ENCODE measurements around the gene SLC35F3. TPM values are rescaled to one million over a fixed set of nuclear protein-coding genes. Genes with fewer than 3 reads are reported as not detected.
A peak's percentile ranks its signal among the peaks of the same experiment; 100 is the strongest.

SLC35F3 gene
- total and polyA plus RNA-seq, 9 of the 15 experiments (the other 6 are each of a cell fraction or from before 2014, with no cell fraction given): 0.04 to 0.07 (median 0.04) TPM; not detected in 6

- peak; percentile 44 for TF ChIP-seq E2F8 (IDR thresholded peaks at IDR 0.05; ENCODE audit: low read depth, partially characterized antibody)
- 0 out of 3 replicates have a peak, but pooled peaks of 1 of the 2 experiments have one; percentile 7 for TF ChIP-seq CBX3 (IDR thresholded peaks at IDR 0.05; ENCODE audit: borderline replicate concordance in 1 of 2, low read length in 2 of 2)
- 0 out of 2 replicates have a peak, but pooled peaks have one; percentile 16 for TF ChIP-seq ZNF644 (tag; IDR thresholded peaks at IDR 0.05; ENCODE audit: low read depth)
- TF ChIP-seq SMARCA4 (IDR thresholded peaks at IDR 0.05): no peak
- no peak for TF ChIP-seq POLR2AphosphoS2 (IDR thresholded peaks at IDR 0.05; ENCODE audit: low read length)
- no peak for TF ChIP-seq SREBF2 (CRISPR knock-in tag; IDR thresholded peaks at IDR 0.05)
- TF ChIP-seq PHB (CRISPR knock-in tag; IDR thresholded peaks at IDR 0.05): no peak
- TF ChIP-seq PML (IDR thresholded peaks at IDR 0.05; ENCODE audit: low read length): 0 out of 2 replicates have a peak, but pooled peaks have one; percentile 0
- TF ChIP-seq, protein P1, sequence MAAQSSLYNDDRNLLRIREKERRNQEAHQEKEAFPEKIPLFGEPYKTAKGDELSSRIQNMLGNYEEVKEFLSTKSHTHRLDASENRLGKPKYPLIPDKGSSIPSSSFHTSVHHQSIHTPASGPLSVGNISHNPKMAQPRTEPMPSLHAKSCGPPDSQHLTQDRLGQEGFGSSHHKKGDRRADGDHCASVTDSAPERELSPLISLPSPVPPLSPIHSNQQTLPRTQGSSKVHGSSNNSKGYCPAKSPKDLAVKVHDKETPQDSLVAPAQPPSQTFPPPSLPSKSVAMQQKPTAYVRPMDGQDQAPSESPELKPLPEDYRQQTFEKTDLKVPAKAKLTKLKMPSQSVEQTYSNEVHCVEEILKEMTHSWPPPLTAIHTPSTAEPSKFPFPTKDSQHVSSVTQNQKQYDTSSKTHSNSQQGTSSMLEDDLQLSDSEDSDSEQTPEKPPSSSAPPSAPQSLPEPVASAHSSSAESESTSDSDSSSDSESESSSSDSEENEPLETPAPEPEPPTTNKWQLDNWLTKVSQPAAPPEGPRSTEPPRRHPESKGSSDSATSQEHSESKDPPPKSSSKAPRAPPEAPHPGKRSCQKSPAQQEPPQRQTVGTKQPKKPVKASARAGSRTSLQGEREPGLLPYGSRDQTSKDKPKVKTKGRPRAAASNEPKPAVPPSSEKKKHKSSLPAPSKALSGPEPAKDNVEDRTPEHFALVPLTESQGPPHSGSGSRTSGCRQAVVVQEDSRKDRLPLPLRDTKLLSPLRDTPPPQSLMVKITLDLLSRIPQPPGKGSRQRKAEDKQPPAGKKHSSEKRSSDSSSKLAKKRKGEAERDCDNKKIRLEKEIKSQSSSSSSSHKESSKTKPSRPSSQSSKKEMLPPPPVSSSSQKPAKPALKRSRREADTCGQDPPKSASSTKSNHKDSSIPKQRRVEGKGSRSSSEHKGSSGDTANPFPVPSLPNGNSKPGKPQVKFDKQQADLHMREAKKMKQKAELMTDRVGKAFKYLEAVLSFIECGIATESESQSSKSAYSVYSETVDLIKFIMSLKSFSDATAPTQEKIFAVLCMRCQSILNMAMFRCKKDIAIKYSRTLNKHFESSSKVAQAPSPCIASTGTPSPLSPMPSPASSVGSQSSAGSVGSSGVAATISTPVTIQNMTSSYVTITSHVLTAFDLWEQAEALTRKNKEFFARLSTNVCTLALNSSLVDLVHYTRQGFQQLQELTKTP (IDR thresholded peaks at IDR 0.05; ENCODE audit: low read depth in 1 of 2, partially characterized antibody in 2 of 2): peak in 1 of 2 experiments; percentile 12
- TF ChIP-seq CC2D1A (IDR thresholded peaks at IDR 0.05): no peak
- TF ChIP-seq ZNF224 (CRISPR knock-in tag; IDR thresholded peaks at IDR 0.05): no peak
- no peak for TF ChIP-seq TBP (optimal IDR thresholded peaks at IDR 0.05; ENCODE audit: low read depth, low read length)
- no peak for TF ChIP-seq CHD2 (IDR thresholded peaks at IDR 0.05; ENCODE audit: low read depth, low read length)
- TF ChIP-seq RBM15 (IDR thresholded peaks at IDR 0.05; ENCODE audit: insufficient read depth, low read length): no peak
- TF ChIP-seq DEAF1 (CRISPR knock-in tag; IDR thresholded peaks at IDR 0.05): 0 out of 2 replicates have a peak, but pooled peaks have one; percentile 9
- no peak for TF ChIP-seq NFIX (CRISPR knock-in tag; IDR thresholded peaks at IDR 0.05; ENCODE audit: low read depth)
- no peak; a peak in 1 of 4 replicates for TF ChIP-seq TRIM24 (IDR thresholded peaks at IDR 0.05)
- TF ChIP-seq, protein P2, sequence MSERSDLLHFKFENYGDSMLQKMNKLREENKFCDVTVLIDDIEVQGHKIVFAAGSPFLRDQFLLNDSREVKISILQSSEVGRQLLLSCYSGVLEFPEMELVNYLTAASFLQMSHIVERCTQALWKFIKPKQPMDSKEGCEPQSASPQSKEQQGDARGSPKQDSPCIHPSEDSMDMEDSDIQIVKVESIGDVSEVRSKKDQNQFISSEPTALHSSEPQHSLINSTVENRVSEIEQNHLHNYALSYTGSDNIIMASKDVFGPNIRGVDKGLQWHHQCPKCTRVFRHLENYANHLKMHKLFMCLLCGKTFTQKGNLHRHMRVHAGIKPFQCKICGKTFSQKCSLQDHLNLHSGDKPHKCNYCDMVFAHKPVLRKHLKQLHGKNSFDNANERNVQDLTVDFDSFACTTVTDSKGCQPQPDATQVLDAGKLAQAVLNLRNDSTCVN (CRISPR knock-in tag; IDR thresholded peaks at IDR 0.05): no peak
- TF ChIP-seq POLR2B (IDR thresholded peaks at IDR 0.05; ENCODE audit: low read depth, partially characterized antibody): peak; percentile 15
These were observed 467.7 kb downstream of the SLC35F3 start (continued) for GRCh38 chr1:234372011-234372757.

All from K562 (cell line).